GM12878 (cell line): ENCODE results near the gene ZNF407. TPM values are rescaled to one million over a fixed set of nuclear protein-coding genes. Genes with fewer than 3 reads are reported as not detected.

Source experiments
- ATAC-seq: fragments of 200-7000 bp; cut with Tn5 transposase; 3 replicates; pipeline ENCODE4 v1.9.1; 2020; ENCODE audit warnings: mild to moderate bottlenecking, moderate library complexity
- BruUV-seq: library from RNA; stranded (reverse); fragments of 400-500 nt; replicated peaks from 2 replicates; lab custom pipeline; 2021; lab: Mats Ljungman, UMichigan
- CTCF ChIA-PET: fragments of 300-600 bp; sonication (Branson Sonifier 250); formaldehyde crosslinking; extraction: SDS; loops from one replicate; lab custom pipeline; 2021; ENCODE audit warnings: inconsistent platforms; lab: Yijun Ruan, JAX
- POLR2A ChIA-PET: fragments of 350-600 bp; formaldehyde crosslinking; extraction: SDS; loops from one replicate; lab custom pipeline; 2021; ENCODE audit warnings: inconsistent platforms; lab: Charles Lee
- RAD21 ChIA-PET: fragments of 300-600 bp; sonication (Branson Sonifier 250); formaldehyde crosslinking; loops from one replicate; lab custom pipeline; 2023; ENCODE audit warnings: antibody characterized with exemption; ENCODE audit not compliant: unreplicated experiment; lab: Charles Lee
- SMC1A ChIA-PET: fragments of 300-600 bp; sonication (Branson Sonifier 250); formaldehyde crosslinking; loops from one replicate; lab custom pipeline; 2023; ENCODE audit not compliant: unreplicated experiment, uncharacterized antibody; lab: Charles Lee
- DNase-seq: peaks from one replicate; pipeline ENCODE4 v3.0.0-alpha.2; 2011; ENCODE audit warnings: low read depth, low spot score
- FAIRE-seq: peaks from 3 replicates; lab custom pipeline; 2011; peaks lifted over from hg19 to GRCh38; lab: Jason Lieb, UNC
- H2AFZ ChIP-seq: 2 replicates; pipeline ENCODE4 v1.6.0; 2011; ENCODE audit warnings: low read depth, low read length, control low read depth; ENCODE audit not compliant: control insufficient read depth
- H3K27ac ChIP-seq: 2 replicates; pipeline ENCODE4 v1.5.1; 2011; ENCODE audit warnings: control low read depth; ENCODE audit not compliant: control insufficient read depth, insufficient read depth
- H3K27me3 ChIP-seq, 2 experiments: replicated peaks in 1 of 2; 2 replicates each; pipeline versions ENCODE4 v1.6.0 to v1.6.1; 2011; ENCODE audit warnings: low read length in 1 of 2; ENCODE audit not compliant: control insufficient read depth in 2 of 2, insufficient read depth in 2 of 2
- H3K36me3 ChIP-seq, 2 experiments: 2 replicates each; pipeline ENCODE4 v1.5.1; 2011; ENCODE audit warnings: low read length in 1 of 2; ENCODE audit not compliant: control insufficient read depth in 2 of 2, insufficient read depth in 2 of 2
- H3K4me1 ChIP-seq: 2 replicates; pipeline ENCODE4 v1.6.1; 2011; ENCODE audit warnings: mild to moderate bottlenecking, low read length, moderate library complexity, mixed read lengths; ENCODE audit not compliant: control insufficient read depth, insufficient read depth
- H3K4me2 ChIP-seq: 2 replicates; pipeline ENCODE4 v1.6.0; 2011; ENCODE audit warnings: control low read depth; ENCODE audit not compliant: control insufficient read depth, insufficient read depth
- H3K4me3 ChIP-seq: fragments of 200-600 bp; sonication (generic); 2 replicates; pipeline ENCODE4 v1.5.1; 2016
- H3K79me2 ChIP-seq: 2 replicates; pipeline ENCODE4 v1.6.0; 2011; ENCODE audit warnings: low read length; ENCODE audit not compliant: control insufficient read depth, insufficient read depth
- H3K9ac ChIP-seq: 2 replicates; pipeline ENCODE4 v1.8.0; 2011; ENCODE audit warnings: low read length, control low read depth, mixed read lengths; ENCODE audit not compliant: control insufficient read depth, insufficient read depth
- H3K9me3 ChIP-seq: replicated peaks from 3 replicates; pipeline ENCODE4 v1.5.1; 2011; ENCODE audit warnings: mild to moderate bottlenecking, low read length; ENCODE audit not compliant: control insufficient read depth, insufficient read depth
- H4K20me1 ChIP-seq: 2 replicates; pipeline ENCODE4 v1.6.0; 2011; ENCODE audit not compliant: control insufficient read depth, insufficient read depth
- ATF2 ChIP-seq: IDR thresholded peaks from 2 replicates; pipeline ENCODE4 v1.6.1; 2012; ENCODE audit warnings: low read length, inconsistent platforms
- CREM ChIP-seq: IDR thresholded peaks from 2 replicates; pipeline ENCODE4 v1.6.1; 2014; ENCODE audit warnings: antibody characterized with exemption, low read depth
- CTCF ChIP-seq, 3 experiments: IDR thresholded peaks in 2 of 3; conservative IDR thresholded peaks in 1 of 3; 2 replicates each; pipeline ENCODE4 v1.5.1; 2011; ENCODE audit warnings: low read depth in 3 of 3, low read length in 3 of 3, mild to moderate bottlenecking in 3 of 3, control low read depth in 2 of 3, moderate library complexity in 2 of 3, inconsistent platforms in 1 of 3, mixed read lengths in 1 of 3; ENCODE audit not compliant: control insufficient read depth in 2 of 3, insufficient read depth in 1 of 3; ENCODE audit errors: extremely low read depth in 1 of 3
- ESRRA ChIP-seq: IDR thresholded peaks from 2 replicates; pipeline ENCODE4 v1.6.1; 2012; ENCODE audit warnings: mild to moderate bottlenecking, low read length, improper control_type of control experiment
- ETV6 ChIP-seq, 2 experiments: fragments of 450-650 bp in 1 of 2; IDR thresholded peaks in 1 of 2; conservative IDR thresholded peaks in 1 of 2; 2 replicates each; pipeline ENCODE4 v1.6.1; 2014; ENCODE audit warnings: antibody characterized with exemption in 1 of 2, borderline replicate concordance in 1 of 2, low read depth in 1 of 2, mild to moderate bottlenecking in 1 of 2, moderate library complexity in 1 of 2
- EZH2 ChIP-seq: IDR thresholded peaks from 2 replicates; pipeline ENCODE4 v1.6.1; 2012; ENCODE audit warnings: low read depth, mild to moderate bottlenecking, control low read depth, inconsistent platforms, low read length, borderline replicate concordance; ENCODE audit not compliant: control insufficient read depth
- KLF5 ChIP-seq: fragments of 450-650 bp; IDR thresholded peaks from 2 replicates; pipeline ENCODE4 v1.6.1; 2014; ENCODE audit warnings: mild to moderate bottlenecking; ENCODE audit not compliant: partially characterized antibody
- MEF2A ChIP-seq: IDR thresholded peaks from 2 replicates; pipeline ENCODE4 v1.6.1; 2011; ENCODE audit warnings: low read depth, mild to moderate bottlenecking, low read length, moderate library complexity; ENCODE audit not compliant: insufficient read depth
- PRDM15 ChIP-seq: fragments of 450-650 bp; formaldehyde crosslinking; IDR thresholded peaks from 2 replicates; pipeline ENCODE4 v1.4.0; 2020; ENCODE audit warnings: mild to moderate bottlenecking, moderate library complexity
- SP1 ChIP-seq: IDR thresholded peaks from one replicate; pipeline ENCODE4 v1.6.1; 2011; ENCODE audit warnings: low read depth, low read length
- USF1 ChIP-seq: IDR thresholded peaks from 2 replicates; pipeline ENCODE4 v1.6.1; 2011; ENCODE audit warnings: borderline replicate concordance, low read depth, mild to moderate bottlenecking, moderate library complexity, mixed read lengths, low read length; ENCODE audit not compliant: insufficient read depth; ENCODE audit errors: extremely low read length
- YBX1 ChIP-seq: fragments of 450-650 bp; IDR thresholded peaks from 2 replicates; pipeline ENCODE4 v1.6.1; 2016; ENCODE audit warnings: antibody characterized with exemption
- ZNF217 ChIP-seq: fragments of 450-650 bp; IDR thresholded peaks from 2 replicates; pipeline ENCODE4 v1.6.1; 2017; ENCODE audit warnings: antibody characterized with exemption, mild to moderate bottlenecking
- ZSCAN29 ChIP-seq: fragments of 450-650 bp; IDR thresholded peaks from 2 replicates; pipeline ENCODE4 v1.6.1; 2017; ENCODE audit warnings: mild to moderate bottlenecking, moderate library complexity
- WGBS: methylation state at CpG from one replicate; pipeline ENCODE4 v1.1.6; 2016; ENCODE audit warnings: low lambda C conversion rate; ENCODE audit not compliant: insufficient replicate concordance, insufficient coverage; ENCODE audit errors: missing lambda C conversion rate; 5-methylcytosine and 5-hydroxymethylcytosine counted together
- in situ Hi-C: fragments of 300-500 bp; cut with MboI; formaldehyde crosslinking; loops from 9 replicates; pipeline ENCODE4 v1.14.3; 2018; ENCODE audit warnings: mixed read lengths
- intact Hi-C: fragments of 100-400 bp; cut with micrococcal nuclease; formaldehyde crosslinking; loops from one replicate; pipeline ENCODE4 v1.14.2; 2022; ENCODE audit not compliant: unreplicated experiment
- polyA plus RNA-seq, 11 experiments: library from polyadenylated mRNA; depleted of rRNA in 4 of 11; unstranded in 6 of 11; stranded (reverse) in 5 of 11; fragments of >200 nt; fragmentation: Nextera tagmentation in 4 of 11; fragmentation: Illumina TruSeq in 1 of 11; extraction: Ambion mirVana in 4 of 11; extraction: Trizol in 1 of 11; gene quantifications; 1 replicate in 1 of 11; 2 replicates in 10 of 11; pipeline versions ENCODE4 v1.2.1 to v1.2.3, GENCODE V29; 2011 to 2016; ENCODE audit warnings: inconsistent platforms in 2 of 11, missing spikeins in 2 of 11, low read depth in 1 of 11
- total RNA-seq, 4 experiments: library from RNA; depleted of rRNA in 3 of 4; stranded (reverse); fragments of >200 nt in 3 of 4; fragmentation: Illumina TruSeq in 1 of 4; extraction: Trizol in 1 of 4; gene quantifications; 2 replicates each; pipeline versions ENCODE4 v1.2.1 to v1.2.3, GENCODE V29; 2013 to 2021

The ZNF407 gene
- total and polyA plus RNA-seq, 10 of the 15 experiments (the other 5 are each of a cell fraction or from before 2014, with no cell fraction given), result 0.69 to 11.6 (median 5.3) TPM

- TF ChIP-seq USF1, result no peak
Measured at GRCh38 chr18:75074196-75075015, 476.7 kb downstream of the ZNF407 start (continued).

- H3K9me3 ChIP-seq, result no peaks in the 10 kb centered on the region; the same call in 1 of the 3 replicates
- FAIRE-seq, result no peak
- ChIA-PET SMC1A (no interaction called here), CTCF (no interaction called here), RAD21 (no interaction called here), POLR2A (no interaction called here)
- no peak overlapping the region for H3K27ac ChIP-seq
- H3K9ac ChIP-seq, result no peak overlapping the region
- 51% methylated on average over 3 of the region's 3 CpGs for WGBS
- H3K36me3 ChIP-seq, result no peaks in the 10 kb centered on the region
- DNase-seq, result no peak
- H3K4me1 ChIP-seq, result peaks cover 7% of the 10 kb centered on the region; the same call in 1 of the 2 replicates
- H3K4me3 ChIP-seq, result no peak overlapping the region
- intact Hi-C loops, result no loop called here
- in situ Hi-C loops, result no loop called here
- no peaks in the 10 kb centered on the region for H3K79me2 ChIP-seq
- ATAC-seq, result no peak
- no TSS peak for BruUV-seq
- no peaks in the 10 kb centered on the region for H4K20me1 ChIP-seq
- no peak overlapping the region for H2AFZ ChIP-seq
- no peak overlapping the region for H3K4me2 ChIP-seq
- no peaks in the 10 kb centered on the region for H3K27me3 ChIP-seq
- no peak for TF ChIP-seq CTCF (IDR thresholded peaks at IDR 0.05 in 2 of 3, conservative IDR thresholded peaks at IDR 0.05 in 1 of 3; ENCODE audit: control insufficient read depth in 2 of 3, extremely low read depth in 1 of 3, insufficient read depth in 1 of 3, low read depth in 3 of 3, low read length in 3 of 3)
- no peak for TF ChIP-seq MEF2A
- no peak for TF ChIP-seq KLF5
- TF ChIP-seq ZSCAN29, result no peak
- no peak for TF ChIP-seq PRDM15 (CRISPR knock-in tag)
- no peak for TF ChIP-seq ZNF217
- TF ChIP-seq ESRRA, result no peak
- no peak for TF ChIP-seq SP1
- TF ChIP-seq ETV6 (conservative IDR thresholded peaks at IDR 0.05 in 1 of 2, IDR thresholded peaks at IDR 0.05 in 1 of 2; ENCODE audit: borderline replicate concordance in 1 of 2, low read depth in 1 of 2), result no peak
- no peak for TF ChIP-seq EZH2
- no peak for TF ChIP-seq YBX1
- TF ChIP-seq ATF2, result no peak
- TF ChIP-seq CREM, result no peak
Measured at GRCh38 chr18:75075016-75075305, 477.3 kb downstream of the ZNF407 start.
